HG03064 (cell line): ENCODE data around the gene PARD3.

Experiments
- ATAC-seq: cut with Tn5 transposase; IDR thresholded peaks from one replicate; pipeline ENCODE4 v1.9.1; 2021; ENCODE audit warnings: low read depth; ENCODE audit not compliant: unreplicated experiment

Gene PARD3

DNA sequence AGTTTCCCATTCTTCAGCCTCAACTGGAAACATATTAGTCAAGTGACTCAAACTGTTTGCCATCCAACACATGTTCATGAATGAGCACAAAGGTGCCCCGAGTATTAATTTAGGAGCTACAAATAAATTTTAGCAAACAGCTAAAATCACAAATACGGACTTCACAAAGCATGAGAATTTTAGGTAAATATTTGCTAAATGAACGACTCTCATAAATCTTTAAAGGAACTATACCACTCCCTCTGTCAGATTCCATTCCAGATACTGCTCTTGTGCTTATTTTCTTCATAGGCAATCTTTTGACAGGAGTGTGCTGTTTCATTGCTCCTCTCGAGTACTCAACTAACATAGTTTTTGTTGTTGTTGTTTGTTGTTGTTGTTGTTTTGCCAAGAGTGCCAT, 330.9 kb downstream of the PARD3 start:
- no peak for ATAC-seq

GRCh38 chr10:34480345-34480744, 334.8 kb downstream of the PARD3 start:
- ATAC-seq = no peak

DNA sequence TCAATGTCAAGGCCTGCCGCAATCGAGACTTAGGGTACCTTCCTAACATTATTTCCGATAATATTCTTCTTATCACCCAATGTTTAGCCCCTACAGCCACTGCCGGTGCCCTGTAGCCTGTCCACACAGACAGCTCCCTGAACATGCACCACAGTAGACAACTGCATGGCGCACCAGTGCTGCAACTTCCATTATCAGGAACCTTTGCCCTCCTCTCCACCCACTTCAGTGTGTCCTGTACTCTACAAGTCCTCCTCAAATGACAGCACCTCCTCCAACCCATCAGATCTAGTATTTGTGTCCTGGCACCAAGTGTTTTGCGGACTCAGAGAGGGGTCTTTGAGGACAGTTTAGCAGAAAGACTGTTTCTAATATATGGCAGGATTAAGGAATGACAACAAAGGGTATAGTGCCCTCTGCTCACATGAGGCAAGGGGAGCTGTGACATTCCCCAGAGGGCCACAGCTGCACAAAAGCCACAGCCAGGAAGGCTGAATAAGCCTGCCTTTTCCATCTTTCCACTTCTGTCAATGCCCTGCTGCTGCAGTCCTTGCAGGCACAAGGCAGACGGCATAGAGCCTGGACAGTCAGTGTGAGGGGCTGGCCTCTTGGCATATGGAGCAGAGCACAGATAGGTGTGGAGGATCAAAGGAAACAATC, 335.4 kb downstream of the PARD3 start:
- ATAC-seq = no peak

DNA sequence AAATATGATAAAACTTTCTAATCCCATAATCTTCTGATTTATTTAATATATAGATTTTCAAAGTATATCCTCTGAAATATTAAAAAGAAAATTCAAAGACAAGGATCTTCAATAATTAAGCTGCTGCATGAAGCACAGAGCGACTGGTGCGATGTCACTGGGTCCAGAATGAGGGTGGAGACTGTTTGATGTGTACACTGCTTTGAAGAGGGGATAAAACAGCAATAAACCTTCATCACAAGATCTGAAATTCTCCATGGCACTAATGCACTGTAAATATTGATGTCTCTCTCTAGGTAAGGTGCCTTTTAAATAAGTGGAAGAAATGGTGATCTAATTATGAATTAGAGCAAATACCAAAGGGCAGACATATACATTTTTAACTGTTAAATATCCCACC, 337.8 kb downstream of the PARD3 start:
- no peak for ATAC-seq

- ATAC-seq = no peak
Measured at GRCh38 chr10:34476608-34477007, 338.5 kb downstream of the PARD3 start.

DNA sequence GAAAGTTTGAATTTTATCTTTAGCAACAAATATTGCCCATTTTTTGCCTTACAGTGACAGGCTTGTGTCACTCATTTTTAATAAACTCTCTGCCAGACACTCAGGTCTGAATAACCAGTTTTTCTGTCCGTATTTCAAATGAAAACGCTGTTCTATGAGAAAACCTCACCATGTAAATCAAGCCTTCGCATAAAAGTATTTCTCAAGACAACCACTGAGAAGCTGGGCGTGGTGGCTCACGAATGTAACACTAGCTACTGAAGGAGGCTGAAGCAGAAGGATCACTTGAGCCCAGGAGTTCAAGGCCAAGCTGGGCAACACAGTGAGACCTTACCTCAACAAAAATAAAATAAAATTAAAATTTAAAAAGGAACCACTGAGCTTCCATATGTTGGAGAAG, 339.3 kb downstream of the PARD3 start:
- ATAC-seq = no peak

DNA sequence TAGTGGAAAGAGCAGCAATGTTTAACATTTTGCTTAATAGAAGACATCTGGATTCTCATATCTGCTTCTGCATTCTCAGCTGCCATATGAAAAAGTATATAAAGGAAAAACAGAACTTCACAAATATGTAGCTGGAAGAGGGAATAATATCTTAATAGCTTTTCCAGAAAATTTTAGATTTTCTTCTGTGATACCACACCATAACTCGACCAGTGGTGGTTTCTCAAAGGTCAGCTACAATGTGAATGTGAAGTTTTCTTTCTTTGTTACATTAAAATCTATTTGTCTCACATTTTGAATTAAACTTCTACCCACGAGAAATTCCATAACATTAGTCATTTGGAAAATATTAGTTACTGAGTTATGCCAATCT, 339.8 kb downstream of the PARD3 start:
- no peak for ATAC-seq

DNA sequence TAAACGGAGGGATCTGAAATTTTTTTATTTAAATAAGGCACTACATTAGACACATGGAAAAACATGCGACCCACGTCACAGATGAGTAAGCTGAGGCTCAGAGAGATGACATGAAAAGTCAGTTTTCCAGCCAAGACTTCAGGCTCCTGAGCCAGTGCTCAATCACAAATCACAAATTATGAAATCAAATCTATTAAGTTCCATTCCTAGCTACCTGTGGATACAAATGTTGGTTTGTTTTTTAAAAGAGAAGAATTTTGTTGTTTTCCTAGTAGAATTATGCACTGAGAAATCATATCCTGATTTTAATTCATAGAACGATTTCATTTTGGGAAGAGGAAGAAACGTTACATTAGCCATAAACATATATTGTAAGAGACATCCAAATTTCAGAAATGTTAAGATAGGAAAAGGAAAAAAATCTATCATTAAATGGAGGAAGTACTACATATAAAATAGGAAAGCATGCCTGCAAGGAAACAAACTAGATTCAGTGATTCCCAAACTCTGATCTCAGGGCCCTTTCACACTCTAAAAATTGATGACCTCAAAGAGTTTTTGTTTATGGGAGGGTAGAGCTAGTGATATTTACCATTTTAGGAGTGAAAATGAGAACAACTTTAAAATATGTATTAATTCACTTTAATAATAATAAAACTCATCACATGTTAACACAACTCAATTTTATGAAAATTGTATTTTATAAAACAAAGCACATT, 340.4 kb downstream of the PARD3 start:
- no peak for ATAC-seq

DNA sequence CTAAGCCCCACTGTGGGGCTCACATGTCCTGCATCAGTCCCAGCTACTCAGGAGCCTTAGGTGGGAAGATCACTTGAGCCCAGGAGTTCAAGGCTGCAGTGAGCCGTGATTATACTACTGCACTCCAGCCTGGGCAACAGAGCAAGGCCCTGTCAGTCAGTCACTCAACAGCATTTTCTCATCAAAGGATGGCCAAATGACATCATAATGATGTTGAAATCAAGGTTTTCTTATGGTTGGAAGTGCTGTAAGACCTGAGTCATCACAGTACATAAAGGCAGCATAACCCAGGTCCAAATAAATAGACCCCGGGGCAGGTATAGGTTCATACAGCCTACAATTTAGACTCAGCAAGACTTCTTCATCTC, 341.1 kb downstream of the PARD3 start:
- ATAC-seq = no peak

- ATAC-seq = no peak
Measured at GRCh38 chr10:34473174-34474008, 341.7 kb downstream of the PARD3 start.

DNA sequence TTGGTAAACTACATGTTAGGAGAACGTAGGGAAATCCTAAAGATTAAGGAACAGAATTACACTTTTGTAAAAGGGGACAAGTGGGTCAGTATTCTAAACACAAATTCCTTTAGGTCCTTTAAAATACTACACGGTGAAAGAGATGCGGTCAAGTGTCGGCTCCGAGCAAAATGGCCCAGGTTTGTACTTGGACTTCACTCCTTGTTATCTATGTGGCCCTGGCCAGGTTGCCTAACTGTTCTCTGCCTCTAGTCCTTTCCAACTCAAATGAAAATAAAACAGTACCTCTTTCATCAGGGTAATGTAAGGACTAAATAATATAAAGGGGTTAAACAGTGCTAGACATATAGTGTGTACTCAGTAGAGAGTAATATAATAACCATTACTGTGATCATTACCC, 344.8 kb downstream of the PARD3 start:
- no peak for ATAC-seq

GRCh38 chr10:34469446-34469845, 345.6 kb downstream of the PARD3 start:
- no peak for ATAC-seq

DNA sequence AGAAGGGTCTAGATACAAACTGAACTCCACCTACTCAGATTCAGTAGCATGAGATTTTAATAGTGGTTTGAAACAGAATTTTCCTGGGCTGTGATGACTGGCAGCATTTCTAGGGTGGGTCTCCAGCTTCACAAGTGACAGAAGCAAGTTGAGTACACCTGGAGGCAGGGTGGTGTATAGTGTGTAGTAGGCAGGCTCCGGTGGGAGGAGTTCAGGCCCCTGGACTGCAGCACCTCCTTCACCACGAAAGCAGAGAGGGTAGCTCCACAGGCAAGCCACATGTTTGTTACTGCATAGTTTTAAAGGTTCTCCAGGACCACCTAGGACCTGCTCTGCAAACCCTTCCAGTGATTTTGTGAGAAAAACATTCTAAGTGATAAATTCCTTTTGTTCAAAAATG, 347.2 kb downstream of the PARD3 start:
- ATAC-seq = no peak

- no peak for ATAC-seq
Measured at GRCh38 chr10:34467364-34467763, 347.7 kb downstream of the PARD3 start.

DNA sequence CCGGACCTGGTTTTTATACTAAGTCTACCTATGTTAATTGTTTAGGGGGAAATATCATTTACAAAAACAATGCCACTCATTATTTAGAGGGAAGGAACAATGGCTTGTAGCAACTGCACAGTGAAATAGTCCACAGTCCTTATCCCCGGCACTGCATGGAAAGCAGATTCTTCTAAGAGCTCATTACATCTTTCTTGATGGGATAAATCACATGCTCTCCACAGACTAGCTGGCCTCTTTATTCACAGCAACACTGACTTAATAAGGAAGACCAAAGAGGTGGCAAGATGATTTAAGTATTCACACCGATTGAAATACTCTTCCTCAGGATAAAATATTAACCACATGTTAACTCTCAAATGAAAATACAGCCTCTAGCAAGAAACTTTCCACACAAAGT, 349.4 kb downstream of the PARD3 start:
- no peak for ATAC-seq

- no peak for ATAC-seq
Measured at GRCh38 chr10:34464591-34464990, 350.5 kb downstream of the PARD3 start.

DNA sequence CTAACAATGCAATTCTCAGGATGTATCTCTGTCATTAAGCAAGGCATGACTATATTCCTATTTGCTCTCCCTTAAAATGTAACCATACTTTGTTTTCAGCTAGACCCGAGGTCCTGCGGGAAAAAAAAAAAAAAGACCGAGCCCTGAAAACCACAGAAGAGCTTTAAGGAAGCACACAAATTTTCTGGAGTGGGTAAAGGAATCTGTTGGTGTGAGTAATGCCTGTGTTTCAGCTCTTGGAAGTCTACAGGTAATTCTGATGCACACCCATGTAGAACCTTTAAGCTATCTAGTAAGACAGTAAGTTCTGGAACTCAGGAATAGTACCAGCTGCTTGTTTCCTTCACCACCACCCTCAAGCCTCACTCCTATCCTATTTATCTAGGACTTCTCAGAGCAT, 351.1 kb downstream of the PARD3 start:
- no peak for ATAC-seq

DNA sequence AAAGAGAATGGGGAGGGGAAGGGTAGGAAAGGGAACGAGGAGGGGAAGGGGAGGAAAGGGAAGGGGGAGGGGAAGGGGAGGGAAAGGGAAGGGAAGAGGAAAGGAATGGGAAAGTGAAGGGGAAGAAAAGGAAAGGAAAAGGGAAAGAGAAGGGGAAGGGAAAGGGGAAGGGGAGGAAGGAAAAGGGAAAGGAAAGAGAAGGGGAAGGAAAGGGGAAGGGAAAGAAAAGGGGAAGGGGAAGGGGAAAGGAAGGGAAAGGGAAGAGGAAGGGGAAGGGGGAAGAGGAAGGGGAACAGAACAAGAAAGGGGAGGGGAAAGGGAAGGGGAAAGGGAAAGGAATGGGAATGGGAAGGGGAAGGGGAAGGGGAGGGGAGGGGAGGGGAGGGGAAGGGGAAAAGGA, 352.1 kb downstream of the PARD3 start:
- no peak for ATAC-seq

GRCh38 chr10:34462056-34462455, 353.0 kb downstream of the PARD3 start:
- no peak for ATAC-seq

- ATAC-seq = no peak
Measured at GRCh38 chr10:34454590-34455261, 360.4 kb downstream of the PARD3 start.

GRCh38 chr10:34449836-34450235, 365.3 kb downstream of the PARD3 start:
- ATAC-seq = no peak
